ENCODE measurements around the gene JAKMIP2. TPM values are rescaled to one million over a fixed set of nuclear protein-coding genes. Genes with fewer than 3 reads are reported as not detected.

Gene JAKMIP2
- total RNA-seq (2021; ENCODE audit: unreplicated experiment) (not detected), Bru-seq, nascent RNA (not detected), BruChase-seq, experiment 1, labeled RNA remaining after a 2-hour chase (percentile 3 among the genes with signal in this experiment), BruChase-seq, experiment 2, labeled RNA remaining after a 6-hour chase (percentile 0 among the genes with signal in this experiment)
- not detected for polyA plus RNA-seq (2012; ENCODE audit: insufficient read length)
- long read RNA-seq = 0 reads

DNA sequence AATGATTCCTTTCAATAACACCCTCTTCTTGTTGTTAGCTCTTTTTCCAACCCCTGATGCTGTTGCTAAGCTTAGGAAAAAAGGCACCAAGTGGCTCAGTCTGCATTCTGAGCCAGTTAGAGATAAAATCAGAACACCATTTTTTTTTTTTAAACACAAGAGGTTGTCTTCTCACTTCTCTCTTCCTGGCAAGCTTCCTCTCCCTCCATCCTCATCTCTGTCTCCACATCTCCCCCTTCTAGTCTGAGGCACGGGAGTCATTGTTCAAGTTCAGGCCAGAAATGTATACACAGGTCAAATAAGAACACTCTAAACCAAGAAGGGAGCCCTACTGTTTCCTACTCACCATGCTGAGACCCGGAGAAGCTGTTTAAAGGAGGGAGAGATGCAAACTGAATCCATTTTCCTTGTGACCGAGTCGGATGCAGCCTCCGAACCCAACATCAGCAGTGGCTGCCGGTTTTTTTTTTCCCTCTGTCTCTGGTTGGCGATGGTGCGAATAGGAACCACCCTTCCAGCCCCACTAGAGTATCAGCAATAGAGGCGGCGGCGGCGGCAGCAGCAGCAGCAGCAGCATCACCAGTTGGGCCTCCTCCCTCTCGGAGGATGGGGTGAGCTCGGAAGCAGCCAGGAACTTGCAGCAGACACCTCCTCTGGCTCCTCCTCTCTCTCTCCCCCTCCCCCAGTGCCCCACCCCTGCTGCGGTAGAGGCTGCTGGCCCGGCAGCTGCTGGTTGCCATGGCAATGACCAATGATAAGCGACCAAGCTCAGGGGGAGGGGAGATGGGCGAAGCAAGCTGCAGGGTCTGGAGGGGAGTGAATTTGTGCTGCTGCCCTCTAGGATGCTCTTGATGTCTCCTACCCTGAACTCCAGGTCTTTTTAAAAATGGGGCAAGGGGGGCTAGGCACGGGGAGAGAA lies at the start of gene JAKMIP2:
JAKMIP2 (minus strand) TSS at position 619 of the 919 bp plus-strand sequence. CDS start 110,922 bp downstream, outside the sequence.
- intact Hi-C loops (cut with micrococcal nuclease; ENCODE audit: unreplicated experiment) = no loop called here
- DNase-seq (ENCODE audit: low read depth, low spot score) = no peak
- Histone ChIP-seq H3K27ac (ENCODE audit: low read length) (no peak within 1 kb of the TSS), H3K27me3 (ENCODE audit: control insufficient read depth, insufficient read depth, low read length) (no peaks in the 10 kb centered on the region), H3K36me3 (ENCODE audit: control insufficient read depth, insufficient read depth, low read length) (no peaks in the 10 kb centered on the region), H3K9me3 (ENCODE audit: control insufficient read depth, insufficient read depth, low read depth, low read length) (no peaks in the 10 kb centered on the region), H3K4me1 (ENCODE audit: control insufficient read depth, insufficient read depth, low read length) (no peaks in the 10 kb centered on the region), H3K4me3 (ENCODE audit: low read depth in 2 of 2, low read length in 2 of 2) (peak within 1 kb of the TSS in 1 of 2 experiments; percentile 25; a peak in 1 of 4 replicates)
- ATAC-seq = no peak
- POLR2A ChIA-PET = no interaction called here
- no TSS peak for BruUV-seq (replicated peaks)
- in situ Hi-C loops (cut with HindIII; ENCODE audit: low pct_unique_long_range_greater_than_20kb, low sequenced_read_pairs) = no loop called here
- CTCF ChIA-PET = interaction anchor here (0.6 kb wide), 1 partner anchor 745 kb away, joined by 3 read pairs; no protein-coding TSS in a partner anchor
- TF ChIP-seq, protein P1, sequence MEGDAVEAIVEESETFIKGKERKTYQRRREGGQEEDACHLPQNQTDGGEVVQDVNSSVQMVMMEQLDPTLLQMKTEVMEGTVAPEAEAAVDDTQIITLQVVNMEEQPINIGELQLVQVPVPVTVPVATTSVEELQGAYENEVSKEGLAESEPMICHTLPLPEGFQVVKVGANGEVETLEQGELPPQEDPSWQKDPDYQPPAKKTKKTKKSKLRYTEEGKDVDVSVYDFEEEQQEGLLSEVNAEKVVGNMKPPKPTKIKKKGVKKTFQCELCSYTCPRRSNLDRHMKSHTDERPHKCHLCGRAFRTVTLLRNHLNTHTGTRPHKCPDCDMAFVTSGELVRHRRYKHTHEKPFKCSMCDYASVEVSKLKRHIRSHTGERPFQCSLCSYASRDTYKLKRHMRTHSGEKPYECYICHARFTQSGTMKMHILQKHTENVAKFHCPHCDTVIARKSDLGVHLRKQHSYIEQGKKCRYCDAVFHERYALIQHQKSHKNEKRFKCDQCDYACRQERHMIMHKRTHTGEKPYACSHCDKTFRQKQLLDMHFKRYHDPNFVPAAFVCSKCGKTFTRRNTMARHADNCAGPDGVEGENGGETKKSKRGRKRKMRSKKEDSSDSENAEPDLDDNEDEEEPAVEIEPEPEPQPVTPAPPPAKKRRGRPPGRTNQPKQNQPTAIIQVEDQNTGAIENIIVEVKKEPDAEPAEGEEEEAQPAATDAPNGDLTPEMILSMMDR (IDR thresholded peaks at IDR 0.05) = no peak
- TF ChIP-seq TCF7L2 (IDR thresholded peaks at IDR 0.05; ENCODE audit: low read depth, low read length) = no peak
- TF ChIP-seq, protein P2, sequence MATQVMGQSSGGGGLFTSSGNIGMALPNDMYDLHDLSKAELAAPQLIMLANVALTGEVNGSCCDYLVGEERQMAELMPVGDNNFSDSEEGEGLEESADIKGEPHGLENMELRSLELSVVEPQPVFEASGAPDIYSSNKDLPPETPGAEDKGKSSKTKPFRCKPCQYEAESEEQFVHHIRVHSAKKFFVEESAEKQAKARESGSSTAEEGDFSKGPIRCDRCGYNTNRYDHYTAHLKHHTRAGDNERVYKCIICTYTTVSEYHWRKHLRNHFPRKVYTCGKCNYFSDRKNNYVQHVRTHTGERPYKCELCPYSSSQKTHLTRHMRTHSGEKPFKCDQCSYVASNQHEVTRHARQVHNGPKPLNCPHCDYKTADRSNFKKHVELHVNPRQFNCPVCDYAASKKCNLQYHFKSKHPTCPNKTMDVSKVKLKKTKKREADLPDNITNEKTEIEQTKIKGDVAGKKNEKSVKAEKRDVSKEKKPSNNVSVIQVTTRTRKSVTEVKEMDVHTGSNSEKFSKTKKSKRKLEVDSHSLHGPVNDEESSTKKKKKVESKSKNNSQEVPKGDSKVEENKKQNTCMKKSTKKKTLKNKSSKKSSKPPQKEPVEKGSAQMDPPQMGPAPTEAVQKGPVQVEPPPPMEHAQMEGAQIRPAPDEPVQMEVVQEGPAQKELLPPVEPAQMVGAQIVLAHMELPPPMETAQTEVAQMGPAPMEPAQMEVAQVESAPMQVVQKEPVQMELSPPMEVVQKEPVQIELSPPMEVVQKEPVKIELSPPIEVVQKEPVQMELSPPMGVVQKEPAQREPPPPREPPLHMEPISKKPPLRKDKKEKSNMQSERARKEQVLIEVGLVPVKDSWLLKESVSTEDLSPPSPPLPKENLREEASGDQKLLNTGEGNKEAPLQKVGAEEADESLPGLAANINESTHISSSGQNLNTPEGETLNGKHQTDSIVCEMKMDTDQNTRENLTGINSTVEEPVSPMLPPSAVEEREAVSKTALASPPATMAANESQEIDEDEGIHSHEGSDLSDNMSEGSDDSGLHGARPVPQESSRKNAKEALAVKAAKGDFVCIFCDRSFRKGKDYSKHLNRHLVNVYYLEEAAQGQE (IDR thresholded peaks at IDR 0.05; ENCODE audit: insufficient read depth in 1 of 2, low read depth in 2 of 2, low read length in 1 of 2) = no peak
- no peak for TF ChIP-seq SIN3A (IDR thresholded peaks at IDR 0.05; ENCODE audit: borderline replicate concordance, insufficient read depth, low read depth, low read length)
- no peak for TF ChIP-seq POLR2AphosphoS5 (IDR thresholded peaks at IDR 0.05; ENCODE audit: low read depth, low read length)

DNA sequence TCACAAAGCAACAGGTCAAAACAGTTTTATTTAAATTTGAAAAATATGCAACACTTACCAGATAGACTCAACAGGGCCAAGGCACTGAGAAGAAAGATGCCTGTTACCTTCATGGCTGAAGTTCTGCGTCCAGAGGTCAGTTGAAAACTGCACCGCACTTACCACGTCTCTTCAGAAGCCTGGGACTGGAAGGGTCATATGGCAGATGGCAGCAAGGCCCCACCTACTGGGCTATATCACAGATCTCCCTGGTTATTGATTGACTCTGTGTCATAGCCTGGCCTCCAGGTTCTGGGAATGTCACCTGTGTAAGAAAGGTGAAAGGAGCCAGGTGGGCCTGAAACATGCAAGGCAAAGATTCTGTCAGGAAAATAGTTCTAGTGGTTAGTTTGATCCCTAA lies 48.9 kb upstream of the JAKMIP2 start, which contains the start of gene SPINK1:
SPINK1 (minus strand) TSS at position 207 of the 400 bp plus-strand sequence; CDS start at position 113, 94 bp downstream.
- no TSS peak for BruUV-seq (replicated peaks)
- Histone ChIP-seq H3K36me3 (ENCODE audit: control insufficient read depth, insufficient read depth, low read length) (no peaks in the 10 kb centered on the region), H3K4me3 (ENCODE audit: low read depth in 2 of 2, low read length in 2 of 2) (no peak within 1 kb of the TSS), H3K4me1 (ENCODE audit: control insufficient read depth, insufficient read depth, low read length) (no peaks in the 10 kb centered on the region), H3K27ac (ENCODE audit: low read length) (no peak within 1 kb of the TSS), H3K9me3 (ENCODE audit: control insufficient read depth, insufficient read depth, low read depth, low read length) (no peaks in the 10 kb centered on the region), H3K27me3 (ENCODE audit: control insufficient read depth, insufficient read depth, low read length) (no peaks in the 10 kb centered on the region)
- no peak for DNase-seq (ENCODE audit: low read depth, low spot score)
- intact Hi-C loops (cut with micrococcal nuclease; ENCODE audit: unreplicated experiment) (no loop called here), in situ Hi-C loops (cut with HindIII; ENCODE audit: low pct_unique_long_range_greater_than_20kb, low sequenced_read_pairs) (no loop called here)
- CTCF ChIA-PET = no interaction called here
- ATAC-seq = no peak
- TF ChIP-seq POLR2AphosphoS5 (IDR thresholded peaks at IDR 0.05; ENCODE audit: low read depth, low read length) (no peak), SIN3A (IDR thresholded peaks at IDR 0.05; ENCODE audit: borderline replicate concordance, insufficient read depth, low read depth, low read length) (no peak), TCF7L2 (IDR thresholded peaks at IDR 0.05; ENCODE audit: low read depth, low read length) (no peak)
- TF ChIP-seq, protein P1 (IDR thresholded peaks at IDR 0.05) = no peak
- TF ChIP-seq, protein P2 (IDR thresholded peaks at IDR 0.05; ENCODE audit: insufficient read depth in 1 of 2, low read depth in 2 of 2, low read length in 1 of 2) = no peak
- POLR2A ChIA-PET = no interaction called here

All from Panc1 (cell line).